LNCaP clone FGC (cell line): ENCODE measurements around the gene STYK1.
A peak's percentile ranks its signal among the peaks of the same experiment; 100 is the strongest.

ENCODE experiments used
- DNase-seq: peaks from one replicate; pipeline ENCODE4 v3.0.0-alpha.2; 2011; ENCODE audit warnings: low read depth
- H3K4me3 ChIP-seq: 2 replicates; pipeline ENCODE4 v1.5.1; 2011; ENCODE audit warnings: mild to moderate bottlenecking, low read depth, low read length, control low read depth
- CTCF ChIP-seq: IDR thresholded peaks from 2 replicates; pipeline ENCODE4 v1.5.1; 2012; ENCODE audit warnings: mild to moderate bottlenecking; ENCODE audit not compliant: control insufficient read depth, insufficient read depth; ENCODE audit errors: extremely low read depth

Gene STYK1, protein sequence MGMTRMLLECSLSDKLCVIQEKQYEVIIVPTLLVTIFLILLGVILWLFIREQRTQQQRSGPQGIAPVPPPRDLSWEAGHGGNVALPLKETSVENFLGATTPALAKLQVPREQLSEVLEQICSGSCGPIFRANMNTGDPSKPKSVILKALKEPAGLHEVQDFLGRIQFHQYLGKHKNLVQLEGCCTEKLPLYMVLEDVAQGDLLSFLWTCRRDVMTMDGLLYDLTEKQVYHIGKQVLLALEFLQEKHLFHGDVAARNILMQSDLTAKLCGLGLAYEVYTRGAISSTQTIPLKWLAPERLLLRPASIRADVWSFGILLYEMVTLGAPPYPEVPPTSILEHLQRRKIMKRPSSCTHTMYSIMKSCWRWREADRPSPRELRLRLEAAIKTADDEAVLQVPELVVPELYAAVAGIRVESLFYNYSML

GRCh38 chr12:10673659-10674384 lies at the start of gene STYK1:
STYK1 (minus strand) TSS chr12:10674052; CDS start chr12:10634618, 39,434 bp downstream.
- peak; percentile 93 for TF ChIP-seq CTCF
- H3K4me3 ChIP-seq = peak within 1 kb of the TSS; percentile 83

DNA sequence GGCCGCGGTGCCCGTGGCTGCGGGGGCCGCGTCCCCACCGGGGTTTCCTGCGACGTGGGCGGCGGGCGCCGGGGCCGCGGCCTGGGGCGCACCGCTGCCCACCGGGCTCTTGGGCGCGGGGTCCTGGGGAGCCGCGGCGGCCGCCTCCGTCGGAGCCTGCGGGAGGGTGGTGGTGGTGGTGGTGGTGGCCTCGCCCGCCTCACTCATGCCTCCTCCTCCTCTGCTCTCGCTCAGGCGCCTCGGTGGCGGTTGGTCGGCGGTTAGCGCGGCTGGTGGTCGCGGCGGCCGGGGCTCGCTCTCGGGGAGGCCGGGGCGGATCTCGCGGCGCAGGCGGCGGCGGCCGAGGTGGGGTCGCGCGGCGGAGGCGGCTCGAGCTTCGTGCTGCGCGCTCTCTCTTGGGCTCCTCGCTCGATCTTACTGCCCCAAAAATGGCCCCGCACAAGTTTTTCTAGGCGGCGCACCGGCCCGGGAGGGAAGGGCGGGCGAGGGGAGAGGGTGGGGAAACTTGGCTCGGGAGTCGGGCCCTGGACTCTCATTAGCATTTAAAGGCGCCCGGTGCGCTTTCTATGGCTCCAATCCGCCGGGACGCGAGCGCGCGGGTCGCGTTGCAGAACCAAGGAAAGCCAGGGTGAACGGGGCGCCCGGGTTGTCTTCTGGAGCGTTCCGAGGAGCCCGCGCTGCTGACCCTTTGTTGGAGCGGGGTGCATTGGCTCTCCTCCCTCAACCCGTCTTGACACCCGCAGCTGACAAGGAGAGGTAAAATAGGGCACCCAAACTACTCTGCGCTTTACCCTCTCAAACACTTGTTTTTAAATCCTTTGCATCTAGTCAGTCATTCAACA lies 49.3 kb upstream of the STYK1 start, which contains the start of gene YBX3:
TSS of gene YBX3 (minus strand) at position 419 of the 842 bp plus-strand sequence. CDS start at position 207, 212 bp downstream.
- H3K4me3 ChIP-seq = peak within 1 kb of the TSS; percentile 96
- TF ChIP-seq CTCF = no peak
- DNase-seq = peak; percentile 32

More at GRCh38 chr12:10673659-10674384, at the start of gene STYK1:
- peak; percentile 82 for DNase-seq

DNA sequence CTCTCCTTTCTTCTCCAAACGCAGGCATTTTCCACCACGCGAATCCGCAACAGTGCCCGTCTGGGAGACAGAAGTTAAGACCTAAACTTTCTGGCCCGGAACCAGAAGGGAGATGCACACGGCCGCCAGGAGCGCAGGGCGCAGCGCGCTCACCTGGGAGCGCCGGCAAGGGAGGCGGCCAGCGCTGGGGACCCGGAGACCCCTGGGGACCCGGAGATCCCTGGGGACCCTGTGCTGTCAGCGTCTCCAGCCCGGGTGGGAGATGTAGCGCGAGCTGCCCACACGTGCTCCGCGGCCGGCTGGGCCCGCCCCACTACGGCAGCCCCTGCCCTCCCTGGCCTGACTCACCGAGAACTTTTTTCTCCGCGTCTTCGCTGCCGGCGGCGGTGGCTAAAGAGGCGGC lies 48.7 kb upstream of the STYK1 start:
- peak; percentile 16; the same call in 1 of the 2 replicates for TF ChIP-seq CTCF
- H3K4me3 ChIP-seq = peak overlapping the region; percentile 96
- DNase-seq = no peak

DNA sequence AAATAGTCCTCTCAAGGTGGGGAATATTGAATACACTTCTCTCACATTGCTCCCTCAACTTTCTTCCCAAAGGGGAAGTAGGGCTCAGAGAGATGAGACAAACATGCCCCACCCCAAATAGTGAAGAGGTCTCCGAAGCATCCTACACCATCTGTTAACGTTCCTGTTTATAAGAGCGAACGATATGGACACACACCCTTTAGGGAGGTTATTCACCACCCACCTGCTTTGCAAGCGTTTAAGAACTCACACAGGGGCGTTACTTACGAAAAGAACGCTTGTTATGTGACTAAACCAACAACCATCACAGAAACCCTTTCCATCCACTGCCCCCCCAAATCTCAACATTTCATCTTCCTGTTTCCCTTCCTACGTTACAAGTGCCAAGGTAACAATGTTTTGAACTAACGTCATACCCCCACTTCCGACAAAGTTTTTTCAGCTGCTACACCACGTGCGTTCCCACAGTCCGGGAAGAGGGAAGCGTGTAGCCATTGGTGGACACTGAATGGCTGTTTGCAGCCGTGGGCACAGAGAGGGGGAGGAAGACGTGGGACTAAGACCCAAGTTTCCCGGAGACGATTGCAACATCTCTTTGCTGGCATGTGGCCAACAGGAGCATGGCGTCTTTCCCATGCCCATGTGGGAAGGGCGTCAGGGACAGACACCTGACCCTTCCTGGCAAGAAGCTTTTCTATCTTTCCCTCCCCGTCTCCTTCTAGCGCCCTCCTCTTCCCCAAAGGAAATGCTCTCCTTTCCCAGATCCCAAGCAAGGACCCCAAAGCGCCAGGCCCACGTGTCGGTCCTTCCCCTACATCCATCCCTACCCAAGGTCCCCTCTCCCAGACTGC lies 48.0 kb upstream of the STYK1 start:
- peak; percentile 85 for DNase-seq
- TF ChIP-seq CTCF = no peak
- H3K4me3 ChIP-seq = peak overlapping the region; percentile 96

DNA sequence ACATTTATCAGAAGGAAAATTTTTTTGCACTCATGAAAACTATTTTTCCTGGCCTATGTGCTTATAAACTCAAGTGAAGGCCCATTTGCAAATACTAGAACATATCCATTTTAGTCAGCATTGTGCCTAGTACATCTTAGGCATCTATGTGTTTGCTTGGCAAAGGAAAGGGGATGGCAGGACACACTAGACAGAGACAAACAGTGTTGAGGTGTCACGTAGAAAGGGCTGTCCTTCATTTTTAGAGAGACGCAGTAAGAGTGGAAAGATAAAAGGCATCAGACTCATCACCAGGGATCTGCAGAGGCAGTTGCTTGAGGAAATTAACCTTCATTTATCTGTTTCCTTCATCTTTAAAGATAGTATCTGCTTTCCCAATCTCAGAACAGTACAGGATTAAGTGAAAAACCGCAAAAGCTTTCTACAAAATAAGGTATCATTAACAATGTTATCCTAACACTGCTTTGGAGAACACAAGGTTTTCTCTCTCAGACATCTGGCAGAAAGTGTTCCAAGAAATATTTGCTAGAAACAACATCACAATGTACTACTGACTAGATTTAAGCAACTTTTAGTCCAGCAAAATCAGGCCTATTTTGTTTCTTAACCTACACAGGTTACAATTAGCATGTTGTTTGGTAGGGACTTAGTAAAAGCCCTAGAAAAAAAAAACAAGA lies 47.3 kb upstream of the STYK1 start:
- no peak for DNase-seq
- TF ChIP-seq CTCF = no peak
- H3K4me3 ChIP-seq = peak overlapping the region; percentile 96
